WI38 (cell line): Measurements from ENCODE around the gene SELL.
"Not testable (repeated sequence)": the region's sequence is repeated elsewhere in the genome, so short reads cannot be mapped to it uniquely, and the experiment has no call there.

Experiments
- H3K4me3 ChIP-seq: 2 replicates; pipeline ENCODE4 v1.5.1; 2011; ENCODE audit warnings: low read depth, mild to moderate bottlenecking, control low read depth, low read length
- CTCF ChIP-seq: IDR thresholded peaks from 2 replicates; pipeline ENCODE4 v1.5.1; 2012; ENCODE audit warnings: low read depth, mild to moderate bottlenecking, control low read depth, low read length

The SELL gene

GRCh38 chr1:169725930-169726329 lies 14.5 kb upstream of the SELL start:
- TF ChIP-seq CTCF: no peak

GRCh38 chr1:169724168-169724567 lies 12.7 kb upstream of the SELL start:
- no peak for TF ChIP-seq CTCF
- no peak overlapping the region for H3K4me3 ChIP-seq

More at GRCh38 chr1:169725930-169726329, 14.5 kb upstream of the SELL start:
- H3K4me3 ChIP-seq: no peak overlapping the region

- no peak overlapping the region for H3K4me3 ChIP-seq
- no peak for TF ChIP-seq CTCF
Measured at GRCh38 chr1:169723763-169724162, 12.3 kb upstream of the SELL start.

- TF ChIP-seq CTCF: no peak
- no peak overlapping the region for H3K4me3 ChIP-seq
Measured at GRCh38 chr1:169722779-169723178, 11.4 kb upstream of the SELL start.

GRCh38 chr1:169715100-169715499 lies 3.7 kb upstream of the SELL start:
- not testable (repeated sequence) for H3K4me3 ChIP-seq

- not testable (repeated sequence) for H3K4me3 ChIP-seq
Measured at GRCh38 chr1:169713090-169713489, 1.7 kb upstream of the SELL start.

- no peak overlapping the region for H3K4me3 ChIP-seq
- no peak for TF ChIP-seq CTCF
Measured at GRCh38 chr1:169712309-169712631, 850 bp upstream of the SELL start.

- H3K4me3 ChIP-seq: no peak overlapping the region
- TF ChIP-seq CTCF: no peak
Measured at GRCh38 chr1:169708647-169709046, 2.8 kb downstream of the SELL start.

GRCh38 chr1:169707912-169708604 lies 3.4 kb downstream of the SELL start:
- no peak overlapping the region for H3K4me3 ChIP-seq
- no peak for TF ChIP-seq CTCF
